Gastroesophageal sphincter (tissue), 4 donors: ENCODE results near the gene XRCC5. TPM values are rescaled to one million over a fixed set of nuclear protein-coding genes. Genes with fewer than 3 reads are reported as not detected.
"Not testable (repeated sequence)": the region's sequence is repeated elsewhere in the genome, so short reads cannot be mapped to it uniquely, and the experiment has no call there.

Source experiments
- ATAC-seq: fragments of 150-250 bp; one replicate; pipeline ENCODE4 v1.9.1; 2016; ENCODE audit warnings: mild to moderate bottlenecking, moderate library complexity
- H3K27ac ChIP-seq, 4 donors: fragments of 200-600 bp; sonication (generic) in 3 of 4; 1 replicate in 3 of 4; 2 replicates in 1 of 4; pipeline ENCODE4 v1.5.1; 2016 to 2019
- H3K27me3 ChIP-seq: fragments of 200-600 bp; sonication (generic); one replicate; pipeline ENCODE4 v1.5.1; 2019
- H3K36me3 ChIP-seq, 2 donors: fragments of 200-600 bp; sonication (generic); one replicate each; pipeline ENCODE4 v1.5.1; 2019; ENCODE audit warnings: control low read depth in 1 of 2
- H3K4me1 ChIP-seq, 3 donors: fragments of 200-600 bp; sonication (generic); 1 replicate in 2 of 3; 2 replicates in 1 of 3; pipeline ENCODE4 v1.5.1; 2016 to 2019; ENCODE audit warnings: control low read depth in 2 of 3
- H3K4me3 ChIP-seq, 2 donors: fragments of 200-600 bp; sonication (generic); one replicate each; pipeline ENCODE4 v1.5.1; 2019; ENCODE audit warnings: mild to moderate bottlenecking in 1 of 2, moderate library complexity in 1 of 2
- H3K9me3 ChIP-seq, 3 donors: fragments of 200-600 bp; sonication (generic); one replicate each; pipeline ENCODE4 v1.5.1; 2017 to 2019; ENCODE audit warnings: control low read depth in 2 of 3
- EP300 ChIP-seq: sonication (generic); formaldehyde crosslinking; IDR thresholded peaks from one replicate; pipeline ENCODE4 v1.6.1; 2017; ENCODE audit warnings: antibody characterized with exemption, mild to moderate bottlenecking
- POLR2A ChIP-seq, 2 donors: fragments of 450-650 bp; IDR thresholded peaks; one replicate each; pipeline ENCODE4 v1.6.1; 2017; ENCODE audit warnings: antibody characterized with exemption in 2 of 2, mild to moderate bottlenecking in 2 of 2, moderate library complexity in 1 of 2
- POLR2AphosphoS5 ChIP-seq: sonication (generic); formaldehyde crosslinking; IDR thresholded peaks from one replicate; pipeline ENCODE4 v1.6.1; 2017; ENCODE audit warnings: antibody characterized with exemption
- WGBS, 2 donors: methylation state at CpG; one replicate each; pipeline ENCODE4 v1.1.5; 2018; ENCODE audit warnings: low coverage in 1 of 2; 5-methylcytosine and 5-hydroxymethylcytosine counted together
- total RNA-seq, 4 donors: library from RNA; depleted of rRNA; stranded (reverse); fragments of >200 nt; gene quantifications; one replicate each; pipeline ENCODE4 v1.1.0, GENCODE V29; 2016
- TF ChIP-seq, protein P1 (sequence below), 4 experiments: fragments of 200-600 bp in 2 of 4; fragments of 450-650 bp in 2 of 4; sonication (generic) in 1 of 4; IDR thresholded peaks; one replicate each; pipeline ENCODE4 v1.5.1; 2017 to 2019; ENCODE audit warnings: antibody characterized with exemption in 4 of 4, mild to moderate bottlenecking in 2 of 4, moderate library complexity in 2 of 4

Gene XRCC5
- total RNA-seq, 4 donors from 2014 or later = 143 to 190 (median 187) TPM

DNA sequence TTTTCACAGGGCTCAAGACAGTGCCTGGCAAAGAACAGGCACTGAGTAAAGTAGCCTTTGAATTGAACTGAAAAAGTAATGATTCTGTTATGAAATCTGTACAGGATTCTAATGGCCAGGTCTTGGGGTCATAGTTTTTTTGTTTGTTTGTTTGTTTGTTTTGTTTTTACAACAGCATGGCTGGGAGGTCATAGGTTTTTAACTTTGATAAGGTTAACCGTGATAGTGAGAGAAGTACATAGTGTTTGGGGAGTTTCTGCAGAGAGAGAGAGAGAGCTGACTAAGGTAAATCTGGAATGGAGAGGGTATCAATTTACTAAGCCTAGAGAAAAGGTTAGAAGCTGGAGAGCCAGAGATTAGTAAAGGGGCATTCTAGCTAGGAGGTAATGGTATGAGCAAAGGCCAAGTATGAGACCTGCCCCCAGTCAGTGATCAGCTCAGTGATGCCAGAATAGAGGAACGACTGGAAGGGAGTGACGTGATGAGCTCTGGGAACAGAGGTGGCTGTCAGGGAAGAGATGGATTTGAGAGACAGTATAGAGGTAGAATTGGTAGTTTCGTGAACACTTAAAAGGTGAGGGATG is 25.9 kb downstream of the XRCC5 start:
- peaks cover 10 to 96% of the 10 kb centered on the region in 2 donors for H3K36me3 ChIP-seq
- 90 to 100% methylated on average over 3 to 4 of the region's 4 CpGs for WGBS, 2 donors
- no peak for ATAC-seq

DNA sequence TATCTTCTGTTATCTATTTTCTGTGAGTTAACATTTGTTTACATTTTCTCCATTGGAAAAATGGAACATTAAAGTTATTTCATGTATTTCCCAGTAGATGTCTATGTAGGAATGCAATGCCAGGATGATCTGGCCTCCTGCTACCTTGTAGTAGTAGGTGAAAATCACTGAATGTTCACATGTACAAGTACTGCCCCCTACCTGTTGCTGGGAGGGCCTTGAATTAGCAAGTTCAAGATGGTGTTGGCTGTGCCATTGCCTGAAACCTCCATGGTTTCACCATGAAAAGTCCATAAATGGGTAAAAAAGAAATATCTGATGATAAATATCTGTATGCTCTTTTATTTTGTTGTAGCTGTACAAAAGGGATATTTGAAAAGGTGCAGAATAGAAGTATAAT is 30.7 kb downstream of the XRCC5 start:
- Histone ChIP-seq H3K4me1 (no peaks in the 10 kb centered on the region), H3K27ac (no peak overlapping the region), H3K36me3 (peaks cover 10 to 100% of the 10 kb centered on the region in 2 donors), H3K4me3 (no peak overlapping the region), H3K9me3 (no peaks in the 10 kb centered on the region), H3K27me3 (no peaks in the 10 kb centered on the region)
- TF ChIP-seq EP300 (no peak), POLR2A (IDR thresholded peaks at IDR 0.05) (no peak), POLR2AphosphoS5 (no peak)
- TF ChIP-seq, protein P1, sequence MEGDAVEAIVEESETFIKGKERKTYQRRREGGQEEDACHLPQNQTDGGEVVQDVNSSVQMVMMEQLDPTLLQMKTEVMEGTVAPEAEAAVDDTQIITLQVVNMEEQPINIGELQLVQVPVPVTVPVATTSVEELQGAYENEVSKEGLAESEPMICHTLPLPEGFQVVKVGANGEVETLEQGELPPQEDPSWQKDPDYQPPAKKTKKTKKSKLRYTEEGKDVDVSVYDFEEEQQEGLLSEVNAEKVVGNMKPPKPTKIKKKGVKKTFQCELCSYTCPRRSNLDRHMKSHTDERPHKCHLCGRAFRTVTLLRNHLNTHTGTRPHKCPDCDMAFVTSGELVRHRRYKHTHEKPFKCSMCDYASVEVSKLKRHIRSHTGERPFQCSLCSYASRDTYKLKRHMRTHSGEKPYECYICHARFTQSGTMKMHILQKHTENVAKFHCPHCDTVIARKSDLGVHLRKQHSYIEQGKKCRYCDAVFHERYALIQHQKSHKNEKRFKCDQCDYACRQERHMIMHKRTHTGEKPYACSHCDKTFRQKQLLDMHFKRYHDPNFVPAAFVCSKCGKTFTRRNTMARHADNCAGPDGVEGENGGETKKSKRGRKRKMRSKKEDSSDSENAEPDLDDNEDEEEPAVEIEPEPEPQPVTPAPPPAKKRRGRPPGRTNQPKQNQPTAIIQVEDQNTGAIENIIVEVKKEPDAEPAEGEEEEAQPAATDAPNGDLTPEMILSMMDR (IDR thresholded peaks at IDR 0.05) = peak in 1 of 4 experiments; percentile 35
- no peak for ATAC-seq

More for the DNA sequence above, 25.9 kb downstream of the XRCC5 start:
- no peaks in the 10 kb centered on the region for H3K9me3 ChIP-seq
- TF ChIP-seq POLR2A (IDR thresholded peaks at IDR 0.05) (no peak), POLR2AphosphoS5 (no peak), EP300 (no peak)
- TF ChIP-seq, protein P1 (IDR thresholded peaks at IDR 0.05) = no peak
- no peak overlapping the region for H3K4me3 ChIP-seq
- peaks cover 0 to 7% (median 0%) of the 10 kb centered on the region in 3 donors for H3K4me1 ChIP-seq
- no peaks in the 10 kb centered on the region for H3K27me3 ChIP-seq
- H3K27ac ChIP-seq = no peak overlapping the region

DNA sequence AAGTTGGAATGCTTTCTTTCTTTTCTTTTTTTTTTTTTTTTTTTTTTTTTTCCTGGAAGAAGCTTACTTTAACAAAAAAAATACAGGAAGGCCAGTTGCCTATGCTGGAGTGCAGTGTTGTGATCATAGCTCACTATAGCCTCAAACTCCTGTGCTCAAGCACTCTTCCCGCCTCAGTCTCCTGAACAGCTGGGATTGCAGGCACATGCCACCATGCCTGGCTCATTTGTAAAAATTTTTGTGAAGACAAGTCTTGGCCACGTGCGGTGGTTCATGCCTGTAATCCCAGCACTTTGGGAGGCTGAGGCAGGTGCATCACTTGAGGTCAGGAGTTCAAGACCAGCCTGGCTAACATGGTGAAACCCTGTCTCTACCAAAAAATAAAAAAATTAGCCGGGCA is 32.4 kb downstream of the XRCC5 start:
- not testable (repeated sequence) for ATAC-seq

DNA sequence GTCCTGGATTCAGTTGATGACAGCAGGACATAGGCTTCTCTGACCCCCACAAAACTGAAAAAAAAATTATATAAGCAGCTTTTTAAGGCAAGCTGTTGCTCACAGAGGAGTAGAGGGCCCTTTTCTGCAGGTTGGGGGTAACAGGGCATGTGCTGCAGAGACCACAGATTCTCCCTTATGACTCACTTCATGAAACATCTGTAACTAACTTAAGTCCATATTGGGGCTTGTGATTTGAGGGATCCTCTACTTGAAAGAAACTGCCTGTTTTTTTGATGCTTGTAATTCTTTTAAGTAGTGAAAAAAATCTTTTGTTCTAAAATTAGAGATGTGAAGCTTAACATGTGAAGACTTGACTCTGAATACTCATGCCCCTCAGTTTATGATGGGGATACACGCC is 33.4 kb downstream of the XRCC5 start:
- Histone ChIP-seq H3K36me3 (peaks cover 10 to 100% of the 10 kb centered on the region in 2 donors), H3K4me3 (no peak overlapping the region), H3K4me1 (no peaks in the 10 kb centered on the region), H3K27me3 (no peaks in the 10 kb centered on the region), H3K27ac (no peak overlapping the region), H3K9me3 (no peaks in the 10 kb centered on the region)
- TF ChIP-seq, protein P1 (IDR thresholded peaks at IDR 0.05) = no peak
- TF ChIP-seq POLR2AphosphoS5 (no peak), EP300 (no peak), POLR2A (IDR thresholded peaks at IDR 0.05) (no peak)
- 91 to 100% methylated on average over 1 of the region's 1 CpG for WGBS, 2 donors
- no peak for ATAC-seq

More for the DNA sequence above, 32.4 kb downstream of the XRCC5 start:
- not testable (repeated sequence) for H3K27me3 ChIP-seq, H3K27ac ChIP-seq, H3K4me1 ChIP-seq, H3K9me3 ChIP-seq, H3K4me3 ChIP-seq
- peaks cover 10 to 100% of the 10 kb centered on the region in 2 donors for H3K36me3 ChIP-seq
- 85% methylated on average over 4 of the region's 4 CpGs; no CpG with 5 or more reads in 1 of the 2 donors for WGBS, 2 donors

DNA sequence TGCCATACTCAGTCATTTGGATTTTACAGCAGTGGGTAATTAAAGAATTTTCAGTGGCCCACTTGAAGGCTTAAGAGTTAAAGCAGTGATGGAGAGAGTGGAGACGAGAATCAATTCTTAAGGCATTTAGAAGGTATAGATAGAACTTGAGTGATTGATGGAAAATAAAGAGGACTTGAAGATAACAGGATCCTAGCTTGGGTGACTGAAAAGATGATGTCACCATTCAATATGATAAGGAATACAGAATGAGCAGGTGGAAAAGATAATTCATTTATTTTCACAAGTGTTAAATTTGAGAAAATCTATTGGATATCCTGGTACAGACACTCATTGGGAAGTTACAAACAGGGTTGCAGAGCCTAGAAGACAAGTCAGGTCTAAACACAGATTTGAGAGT is 35.2 kb downstream of the XRCC5 start:
- Histone ChIP-seq H3K4me3 (no peak overlapping the region), H3K27me3 (no peaks in the 10 kb centered on the region), H3K27ac (no peak overlapping the region), H3K4me1 (no peaks in the 10 kb centered on the region), H3K9me3 (no peaks in the 10 kb centered on the region), H3K36me3 (peaks cover 7 to 99% of the 10 kb centered on the region in 2 donors)
- no peak for ATAC-seq
- WGBS, 2 donors = 68 to 77% methylated on average over 1 of the region's 1 CpG
- TF ChIP-seq EP300 (no peak), POLR2A (IDR thresholded peaks at IDR 0.05) (no peak), POLR2AphosphoS5 (no peak)
- TF ChIP-seq, protein P1 (IDR thresholded peaks at IDR 0.05) = no peak
